ENCODE measurements around the gene IL1F10. TPM values are rescaled to one million over a fixed set of nuclear protein-coding genes. Genes with fewer than 3 reads are reported as not detected.

IL1F10 gene
- total RNA-seq, 1 experiment from 2014 or later: not detected

DNA sequence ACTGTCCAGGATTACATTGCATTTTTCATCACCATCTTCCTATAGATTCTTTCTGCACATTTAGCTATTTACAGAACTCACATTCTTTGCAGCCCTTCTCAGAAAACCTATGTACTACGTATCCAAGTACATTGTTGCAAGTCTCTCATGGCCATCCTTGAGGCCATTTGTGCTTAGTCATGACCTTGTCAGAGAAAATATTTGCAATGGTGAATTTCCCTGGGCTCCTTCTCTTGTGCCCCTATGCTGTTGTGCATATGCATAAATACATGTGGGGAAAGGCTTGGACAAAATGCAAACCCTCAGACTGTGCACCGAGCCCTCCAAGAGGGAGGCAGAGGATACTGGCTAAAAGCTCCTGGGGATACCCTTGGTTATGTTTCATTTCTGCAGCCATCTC is 43.0 kb upstream of the IL1F10 start:
- no peak overlapping the region for H4K5ac ChIP-seq (ENCODE audit: insufficient read length, low read depth, low read length)
- no peaks in the 10 kb centered on the region; the same call in 1 of the 2 replicates for H3K27me3 ChIP-seq (ENCODE audit: insufficient read depth, low read length)

More for the DNA sequence above, 43.0 kb upstream of the IL1F10 start:
- Histone ChIP-seq H3K23ac (ENCODE audit: insufficient read length, low read depth, low read length) (no peak overlapping the region), H2BK12ac (ENCODE audit: insufficient read length, low read depth, low read length) (no peak overlapping the region), H2AK5ac (ENCODE audit: insufficient read length, low read length) (no peak overlapping the region), H2BK15ac (ENCODE audit: low read depth, low read length) (no peak overlapping the region), H3K4me2 (ENCODE audit: insufficient read depth, insufficient read length, low read length) (no peak overlapping the region), H3K4me1 (ENCODE audit: insufficient read depth, low read length) (no peaks in the 10 kb centered on the region), H3K27ac (ENCODE audit: insufficient read length, low read depth, low read length) (no peak overlapping the region), H4K20me1 (ENCODE audit: control insufficient read depth, insufficient read depth, insufficient read length) (no peaks in the 10 kb centered on the region), H4K91ac (ENCODE audit: insufficient read length, low read depth, low read length) (no peak overlapping the region), H2BK5ac (ENCODE audit: insufficient read length, low read length) (no peak overlapping the region), H3K9ac (ENCODE audit: extremely low read depth, insufficient read length, low read length) (no peak overlapping the region), H2BK20ac (ENCODE audit: low read depth, low read length, poor library complexity, severe bottlenecking) (no peak overlapping the region), H4K8ac (replicated peaks; ENCODE audit: insufficient read length, low read depth, low read length) (no peak overlapping the region), H2BK120ac (ENCODE audit: low read depth, low read length, poor library complexity, severe bottlenecking) (no peak overlapping the region), H2AFZ (ENCODE audit: low read length) (no peak overlapping the region), H3K79me1 (ENCODE audit: insufficient read depth, low read depth, low read length, poor library complexity, severe bottlenecking) (no peaks in the 10 kb centered on the region), H3T11ph (ENCODE audit: low read length) (no peak overlapping the region), H3K14ac (ENCODE audit: insufficient read depth, low read length) (no peak overlapping the region), H3K56ac (ENCODE audit: insufficient read length, low read depth, low read length) (no peak overlapping the region), H3K4ac (ENCODE audit: low read depth, low read length) (no peak overlapping the region), H3K23me2 (ENCODE audit: insufficient read length, low read depth, low read length, poor library complexity, severe bottlenecking) (no peaks in the 10 kb centered on the region), H3K9me3 (ENCODE audit: control insufficient read depth, low read depth, low read length) (no peaks in the 10 kb centered on the region), H3K79me2 (ENCODE audit: insufficient read depth, low read length) (no peaks in the 10 kb centered on the region), H3K18ac (ENCODE audit: insufficient read length, low read depth, low read length) (no peak overlapping the region)
- no peaks in the 10 kb centered on the region; a peak in 1 of 7 replicates for H3K36me3 Mint-ChIP-seq (ENCODE audit: insufficient read depth in 1 of 3, low read depth in 3 of 3)
- H3K27me3 Mint-ChIP-seq (ENCODE audit: low read depth): peaks cover 39% of the 10 kb centered on the region
- peaks cover 5 to 12% of the 10 kb centered on the region in 2 experiments; a peak in 3 of 4 replicates for H3K4me1 Mint-ChIP-seq
- WGBS (ENCODE audit: extremely low coverage, insufficient read length, low lambda C conversion rate): no CpG with 5 or more reads among the region's 2 CpGs
- peaks cover 0 to 28% of the 10 kb centered on the region in 2 experiments; a peak in 3 of 5 replicates for H3K9me3 Mint-ChIP-seq
- DNase-seq: no peak
- no peak overlapping the region for H3K27ac Mint-ChIP-seq
- H3K4me3 Mint-ChIP-seq: no peak overlapping the region
- TF ChIP-seq, protein P1, sequence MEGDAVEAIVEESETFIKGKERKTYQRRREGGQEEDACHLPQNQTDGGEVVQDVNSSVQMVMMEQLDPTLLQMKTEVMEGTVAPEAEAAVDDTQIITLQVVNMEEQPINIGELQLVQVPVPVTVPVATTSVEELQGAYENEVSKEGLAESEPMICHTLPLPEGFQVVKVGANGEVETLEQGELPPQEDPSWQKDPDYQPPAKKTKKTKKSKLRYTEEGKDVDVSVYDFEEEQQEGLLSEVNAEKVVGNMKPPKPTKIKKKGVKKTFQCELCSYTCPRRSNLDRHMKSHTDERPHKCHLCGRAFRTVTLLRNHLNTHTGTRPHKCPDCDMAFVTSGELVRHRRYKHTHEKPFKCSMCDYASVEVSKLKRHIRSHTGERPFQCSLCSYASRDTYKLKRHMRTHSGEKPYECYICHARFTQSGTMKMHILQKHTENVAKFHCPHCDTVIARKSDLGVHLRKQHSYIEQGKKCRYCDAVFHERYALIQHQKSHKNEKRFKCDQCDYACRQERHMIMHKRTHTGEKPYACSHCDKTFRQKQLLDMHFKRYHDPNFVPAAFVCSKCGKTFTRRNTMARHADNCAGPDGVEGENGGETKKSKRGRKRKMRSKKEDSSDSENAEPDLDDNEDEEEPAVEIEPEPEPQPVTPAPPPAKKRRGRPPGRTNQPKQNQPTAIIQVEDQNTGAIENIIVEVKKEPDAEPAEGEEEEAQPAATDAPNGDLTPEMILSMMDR (conservative IDR thresholded peaks at IDR 0.05): no peak
